H1 (cell line): Measurements from ENCODE around the gene SVEP1.

Experiments
- CREB1 ChIP-seq: IDR thresholded peaks from 2 replicates; pipeline ENCODE4 v1.6.1; 2012; ENCODE audit warnings: inconsistent platforms
- EP300 ChIP-seq, 2 experiments: IDR thresholded peaks; 1 replicate in 1 of 2; 2 replicates in 1 of 2; pipeline ENCODE4 v1.6.1; 2011 to 2012; ENCODE audit warnings: low read depth in 2 of 2, low read length in 2 of 2, mild to moderate bottlenecking in 2 of 2, borderline replicate concordance in 1 of 2, inconsistent platforms in 1 of 2, moderate library complexity in 1 of 2
- POLR2A ChIP-seq, 2 experiments: IDR thresholded peaks; 1 replicate in 1 of 2; 2 replicates in 1 of 2; pipeline ENCODE4 v1.6.1; 2011; ENCODE audit warnings: low read depth in 2 of 2, low read length in 2 of 2, mild to moderate bottlenecking in 2 of 2; ENCODE audit errors: control extremely low read depth in 1 of 2
- POLR2AphosphoS5 ChIP-seq: IDR thresholded peaks from 2 replicates; pipeline ENCODE4 v1.6.1; 2011; ENCODE audit warnings: low read depth, low read length
- YY1 ChIP-seq: IDR thresholded peaks from 2 replicates; pipeline ENCODE4 v1.6.1; 2011; ENCODE audit warnings: low read depth, mild to moderate bottlenecking, low read length
- TF ChIP-seq, protein P1 (sequence below), 3 experiments: IDR thresholded peaks; 1 replicate in 2 of 3; 2 replicates in 1 of 3; pipeline versions ENCODE4 v1.5.1 to v1.6.1; 2011; ENCODE audit warnings: low read length in 3 of 3, mild to moderate bottlenecking in 3 of 3, inconsistent platforms in 2 of 3, low read depth in 1 of 3, moderate library complexity in 1 of 3; ENCODE audit not compliant: insufficient read depth in 1 of 3; ENCODE audit errors: control extremely low read depth in 1 of 3
- TF ChIP-seq, protein P2 (sequence below): fragments of 300-600 bp; sonication (generic); IDR thresholded peaks from 2 replicates; pipeline ENCODE4 v1.7.1; 2012; ENCODE audit warnings: low read length, moderate library complexity, mild to moderate bottlenecking, inconsistent platforms; ENCODE audit not compliant: insufficient replicate concordance
- TF ChIP-seq, protein P3 (sequence below): IDR thresholded peaks from 2 replicates; pipeline ENCODE4 v1.6.1; 2012; ENCODE audit warnings: inconsistent platforms

DNA sequence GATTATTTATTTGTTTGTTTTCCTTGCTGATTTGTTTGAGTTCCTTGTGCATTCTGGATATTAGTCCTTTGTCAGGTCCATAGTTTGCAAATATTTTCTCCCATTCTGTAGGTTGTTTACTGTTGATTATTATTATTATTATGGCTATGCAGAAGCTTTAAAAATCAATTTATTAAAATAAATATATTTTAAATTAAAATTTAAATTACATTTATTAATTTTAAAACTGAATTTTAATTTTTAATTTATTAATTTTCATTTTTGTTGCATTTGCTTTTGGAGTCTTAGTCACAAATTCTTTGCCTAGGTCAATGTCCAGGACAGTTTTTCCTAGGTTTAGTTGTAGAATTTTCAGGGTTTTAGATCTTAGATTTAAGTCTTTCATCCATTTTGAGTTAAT is 50.9 kb downstream of the SVEP1 start:
- TF ChIP-seq, protein P1, sequence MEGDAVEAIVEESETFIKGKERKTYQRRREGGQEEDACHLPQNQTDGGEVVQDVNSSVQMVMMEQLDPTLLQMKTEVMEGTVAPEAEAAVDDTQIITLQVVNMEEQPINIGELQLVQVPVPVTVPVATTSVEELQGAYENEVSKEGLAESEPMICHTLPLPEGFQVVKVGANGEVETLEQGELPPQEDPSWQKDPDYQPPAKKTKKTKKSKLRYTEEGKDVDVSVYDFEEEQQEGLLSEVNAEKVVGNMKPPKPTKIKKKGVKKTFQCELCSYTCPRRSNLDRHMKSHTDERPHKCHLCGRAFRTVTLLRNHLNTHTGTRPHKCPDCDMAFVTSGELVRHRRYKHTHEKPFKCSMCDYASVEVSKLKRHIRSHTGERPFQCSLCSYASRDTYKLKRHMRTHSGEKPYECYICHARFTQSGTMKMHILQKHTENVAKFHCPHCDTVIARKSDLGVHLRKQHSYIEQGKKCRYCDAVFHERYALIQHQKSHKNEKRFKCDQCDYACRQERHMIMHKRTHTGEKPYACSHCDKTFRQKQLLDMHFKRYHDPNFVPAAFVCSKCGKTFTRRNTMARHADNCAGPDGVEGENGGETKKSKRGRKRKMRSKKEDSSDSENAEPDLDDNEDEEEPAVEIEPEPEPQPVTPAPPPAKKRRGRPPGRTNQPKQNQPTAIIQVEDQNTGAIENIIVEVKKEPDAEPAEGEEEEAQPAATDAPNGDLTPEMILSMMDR (IDR thresholded peaks at IDR 0.05; ENCODE audit: control extremely low read depth in 1 of 3, insufficient read depth in 1 of 3, low read depth in 1 of 3, low read length in 3 of 3): no peak
- no peak for TF ChIP-seq EP300 (IDR thresholded peaks at IDR 0.05; ENCODE audit: borderline replicate concordance in 1 of 2, low read depth in 2 of 2, low read length in 2 of 2)
- no peak for TF ChIP-seq YY1
- no peak for TF ChIP-seq POLR2AphosphoS5
- TF ChIP-seq, protein P2, sequence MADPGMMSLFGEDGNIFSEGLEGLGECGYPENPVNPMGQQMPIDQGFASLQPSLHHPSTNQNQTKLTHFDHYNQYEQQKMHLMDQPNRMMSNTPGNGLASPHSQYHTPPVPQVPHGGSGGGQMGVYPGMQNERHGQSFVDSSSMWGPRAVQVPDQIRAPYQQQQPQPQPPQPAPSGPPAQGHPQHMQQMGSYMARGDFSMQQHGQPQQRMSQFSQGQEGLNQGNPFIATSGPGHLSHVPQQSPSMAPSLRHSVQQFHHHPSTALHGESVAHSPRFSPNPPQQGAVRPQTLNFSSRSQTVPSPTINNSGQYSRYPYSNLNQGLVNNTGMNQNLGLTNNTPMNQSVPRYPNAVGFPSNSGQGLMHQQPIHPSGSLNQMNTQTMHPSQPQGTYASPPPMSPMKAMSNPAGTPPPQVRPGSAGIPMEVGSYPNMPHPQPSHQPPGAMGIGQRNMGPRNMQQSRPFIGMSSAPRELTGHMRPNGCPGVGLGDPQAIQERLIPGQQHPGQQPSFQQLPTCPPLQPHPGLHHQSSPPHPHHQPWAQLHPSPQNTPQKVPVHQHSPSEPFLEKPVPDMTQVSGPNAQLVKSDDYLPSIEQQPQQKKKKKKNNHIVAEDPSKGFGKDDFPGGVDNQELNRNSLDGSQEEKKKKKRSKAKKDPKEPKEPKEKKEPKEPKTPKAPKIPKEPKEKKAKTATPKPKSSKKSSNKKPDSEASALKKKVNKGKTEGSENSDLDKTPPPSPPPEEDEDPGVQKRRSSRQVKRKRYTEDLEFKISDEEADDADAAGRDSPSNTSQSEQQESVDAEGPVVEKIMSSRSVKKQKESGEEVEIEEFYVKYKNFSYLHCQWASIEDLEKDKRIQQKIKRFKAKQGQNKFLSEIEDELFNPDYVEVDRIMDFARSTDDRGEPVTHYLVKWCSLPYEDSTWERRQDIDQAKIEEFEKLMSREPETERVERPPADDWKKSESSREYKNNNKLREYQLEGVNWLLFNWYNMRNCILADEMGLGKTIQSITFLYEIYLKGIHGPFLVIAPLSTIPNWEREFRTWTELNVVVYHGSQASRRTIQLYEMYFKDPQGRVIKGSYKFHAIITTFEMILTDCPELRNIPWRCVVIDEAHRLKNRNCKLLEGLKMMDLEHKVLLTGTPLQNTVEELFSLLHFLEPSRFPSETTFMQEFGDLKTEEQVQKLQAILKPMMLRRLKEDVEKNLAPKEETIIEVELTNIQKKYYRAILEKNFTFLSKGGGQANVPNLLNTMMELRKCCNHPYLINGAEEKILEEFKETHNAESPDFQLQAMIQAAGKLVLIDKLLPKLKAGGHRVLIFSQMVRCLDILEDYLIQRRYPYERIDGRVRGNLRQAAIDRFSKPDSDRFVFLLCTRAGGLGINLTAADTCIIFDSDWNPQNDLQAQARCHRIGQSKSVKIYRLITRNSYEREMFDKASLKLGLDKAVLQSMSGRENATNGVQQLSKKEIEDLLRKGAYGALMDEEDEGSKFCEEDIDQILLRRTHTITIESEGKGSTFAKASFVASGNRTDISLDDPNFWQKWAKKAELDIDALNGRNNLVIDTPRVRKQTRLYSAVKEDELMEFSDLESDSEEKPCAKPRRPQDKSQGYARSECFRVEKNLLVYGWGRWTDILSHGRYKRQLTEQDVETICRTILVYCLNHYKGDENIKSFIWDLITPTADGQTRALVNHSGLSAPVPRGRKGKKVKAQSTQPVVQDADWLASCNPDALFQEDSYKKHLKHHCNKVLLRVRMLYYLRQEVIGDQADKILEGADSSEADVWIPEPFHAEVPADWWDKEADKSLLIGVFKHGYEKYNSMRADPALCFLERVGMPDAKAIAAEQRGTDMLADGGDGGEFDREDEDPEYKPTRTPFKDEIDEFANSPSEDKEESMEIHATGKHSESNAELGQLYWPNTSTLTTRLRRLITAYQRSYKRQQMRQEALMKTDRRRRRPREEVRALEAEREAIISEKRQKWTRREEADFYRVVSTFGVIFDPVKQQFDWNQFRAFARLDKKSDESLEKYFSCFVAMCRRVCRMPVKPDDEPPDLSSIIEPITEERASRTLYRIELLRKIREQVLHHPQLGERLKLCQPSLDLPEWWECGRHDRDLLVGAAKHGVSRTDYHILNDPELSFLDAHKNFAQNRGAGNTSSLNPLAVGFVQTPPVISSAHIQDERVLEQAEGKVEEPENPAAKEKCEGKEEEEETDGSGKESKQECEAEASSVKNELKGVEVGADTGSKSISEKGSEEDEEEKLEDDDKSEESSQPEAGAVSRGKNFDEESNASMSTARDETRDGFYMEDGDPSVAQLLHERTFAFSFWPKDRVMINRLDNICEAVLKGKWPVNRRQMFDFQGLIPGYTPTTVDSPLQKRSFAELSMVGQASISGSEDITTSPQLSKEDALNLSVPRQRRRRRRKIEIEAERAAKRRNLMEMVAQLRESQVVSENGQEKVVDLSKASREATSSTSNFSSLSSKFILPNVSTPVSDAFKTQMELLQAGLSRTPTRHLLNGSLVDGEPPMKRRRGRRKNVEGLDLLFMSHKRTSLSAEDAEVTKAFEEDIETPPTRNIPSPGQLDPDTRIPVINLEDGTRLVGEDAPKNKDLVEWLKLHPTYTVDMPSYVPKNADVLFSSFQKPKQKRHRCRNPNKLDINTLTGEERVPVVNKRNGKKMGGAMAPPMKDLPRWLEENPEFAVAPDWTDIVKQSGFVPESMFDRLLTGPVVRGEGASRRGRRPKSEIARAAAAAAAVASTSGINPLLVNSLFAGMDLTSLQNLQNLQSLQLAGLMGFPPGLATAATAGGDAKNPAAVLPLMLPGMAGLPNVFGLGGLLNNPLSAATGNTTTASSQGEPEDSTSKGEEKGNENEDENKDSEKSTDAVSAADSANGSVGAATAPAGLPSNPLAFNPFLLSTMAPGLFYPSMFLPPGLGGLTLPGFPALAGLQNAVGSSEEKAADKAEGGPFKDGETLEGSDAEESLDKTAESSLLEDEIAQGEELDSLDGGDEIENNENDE: no peak
- TF ChIP-seq, protein P3, sequence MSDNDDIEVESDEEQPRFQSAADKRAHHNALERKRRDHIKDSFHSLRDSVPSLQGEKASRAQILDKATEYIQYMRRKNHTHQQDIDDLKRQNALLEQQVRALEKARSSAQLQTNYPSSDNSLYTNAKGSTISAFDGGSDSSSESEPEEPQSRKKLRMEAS: no peak
- no peak for TF ChIP-seq CREB1
- TF ChIP-seq POLR2A (IDR thresholded peaks at IDR 0.05; ENCODE audit: control extremely low read depth in 1 of 2, low read depth in 2 of 2, low read length in 2 of 2): no peak
